ENCODE results near the gene SORCS2. TPM values are rescaled to one million over a fixed set of nuclear protein-coding genes. Genes with fewer than 3 reads are reported as not detected.
A peak's percentile ranks its signal among the peaks of the same experiment; 100 is the strongest.

SORCS2 gene
- 13.4 TPM for total RNA-seq

GRCh38 chr4:7192252-7193029, at the start of gene SORCS2:
Gene SORCS2 (plus strand): TSS chr4:7192538.
- peak; percentile 89 for DNase-seq

GRCh38 chr4:7144374-7145290, 47.7 kb upstream of the SORCS2 start:
- DNase-seq: no peak

GRCh38 chr4:7145291-7145934, 46.9 kb upstream of the SORCS2 start:
- DNase-seq: no peak

- no peak for DNase-seq
Measured at GRCh38 chr4:7146059-7146785, 46.1 kb upstream of the SORCS2 start.

- no peak for DNase-seq
Measured at GRCh38 chr4:7146786-7147115, 45.6 kb upstream of the SORCS2 start.

GRCh38 chr4:7147261-7147660, 45.1 kb upstream of the SORCS2 start:
- no peak for DNase-seq

- no peak for DNase-seq
Measured at GRCh38 chr4:7147661-7148310, 44.6 kb upstream of the SORCS2 start.

- no peak for DNase-seq
Measured at GRCh38 chr4:7148337-7148736, 44.0 kb upstream of the SORCS2 start.

- no peak for DNase-seq
Measured at GRCh38 chr4:7150036-7150635, 42.2 kb upstream of the SORCS2 start.

GRCh38 chr4:7151668-7152227, 40.6 kb upstream of the SORCS2 start:
- no peak for DNase-seq

- DNase-seq: no peak
Measured at GRCh38 chr4:7153711-7154110, 38.6 kb upstream of the SORCS2 start.

GRCh38 chr4:7154351-7154981, 37.9 kb upstream of the SORCS2 start:
- DNase-seq: no peak

GRCh38 chr4:7155590-7156071, 36.7 kb upstream of the SORCS2 start:
- DNase-seq: peak; percentile 71

GRCh38 chr4:7156328-7156727, 36.0 kb upstream of the SORCS2 start:
- no peak for DNase-seq

GRCh38 chr4:7156761-7157488, 35.4 kb upstream of the SORCS2 start:
- peak; percentile 80 for DNase-seq

GRCh38 chr4:7157666-7158065, 34.7 kb upstream of the SORCS2 start:
- no peak for DNase-seq

GRCh38 chr4:7158081-7158750, 34.1 kb upstream of the SORCS2 start:
- DNase-seq: no peak

GRCh38 chr4:7158991-7159390, 33.3 kb upstream of the SORCS2 start:
- no peak for DNase-seq

- no peak for DNase-seq
Measured at GRCh38 chr4:7159923-7160322, 32.4 kb upstream of the SORCS2 start.
